Measurements from ENCODE around the gene CALCOCO1. TPM values are rescaled to one million over a fixed set of nuclear protein-coding genes. Genes with fewer than 3 reads are reported as not detected.

CALCOCO1 gene
- total RNA-seq, 1 donor: 167 TPM

DNA sequence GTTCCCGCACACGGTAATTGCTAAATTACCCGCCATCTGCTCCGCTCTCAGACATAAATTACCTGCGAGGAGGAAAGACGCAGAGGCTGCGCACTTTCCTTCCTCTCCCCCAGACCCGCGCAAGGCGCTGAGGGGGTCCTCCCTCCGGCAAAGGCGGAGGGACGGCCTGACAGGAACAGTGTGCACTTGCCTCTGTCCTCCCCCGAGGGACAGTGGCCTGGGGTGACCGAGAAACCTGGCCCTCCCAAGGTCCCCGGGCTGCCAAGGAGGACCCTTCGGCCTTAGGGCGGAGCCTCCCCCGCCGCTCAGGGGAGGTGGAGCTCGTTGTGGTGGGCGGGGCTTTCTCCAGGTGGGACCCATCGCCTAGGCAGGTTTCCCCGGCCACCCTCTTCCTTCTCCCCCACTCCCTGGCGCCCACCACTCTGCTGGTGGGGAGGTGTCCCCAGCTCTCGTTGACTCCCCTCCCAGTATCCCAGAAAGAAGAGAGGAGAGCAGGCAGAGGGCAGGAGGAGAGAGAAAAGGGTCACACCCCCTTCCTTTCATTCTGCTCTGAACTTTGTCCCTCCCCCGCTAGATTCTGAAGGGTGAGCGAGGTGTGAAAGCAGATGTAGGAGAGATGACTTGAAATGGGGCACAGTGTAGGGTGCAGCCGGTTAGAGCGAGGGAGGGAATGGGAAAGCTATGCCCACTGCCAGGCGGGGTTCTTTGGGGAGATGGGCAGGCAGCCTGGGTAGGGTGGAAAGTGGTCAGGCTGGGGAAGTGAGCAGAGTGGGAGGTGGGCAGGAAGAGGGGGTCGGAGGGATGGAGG lies 11.4 kb upstream of the CALCOCO1 start:
- no peak for DNase-seq (ENCODE audit: insufficient read length, low spot score, missing footprints)
- H4K20me1 ChIP-seq (ENCODE audit: insufficient read depth, low read length): peaks cover 6% of the 10 kb centered on the region
- H3K36me3 ChIP-seq (ENCODE audit: insufficient read depth, low read length): no peaks in the 10 kb centered on the region
- H3K4me3 ChIP-seq (ENCODE audit: insufficient read depth, low read length): no peak overlapping the region
- no peak overlapping the region for H3K27ac ChIP-seq (ENCODE audit: low read depth, low read length)
- H3K79me2 ChIP-seq (ENCODE audit: insufficient read depth, low read length): no peaks in the 10 kb centered on the region
- no peaks in the 10 kb centered on the region for H3K9me3 ChIP-seq (ENCODE audit: low read depth, low read length)
- peaks cover 70% of the 10 kb centered on the region for H3K27me3 ChIP-seq (ENCODE audit: insufficient read depth, low read length)
- H3K4me2 ChIP-seq (ENCODE audit: insufficient read depth, low read length): no peak overlapping the region
- TF ChIP-seq, protein P1, sequence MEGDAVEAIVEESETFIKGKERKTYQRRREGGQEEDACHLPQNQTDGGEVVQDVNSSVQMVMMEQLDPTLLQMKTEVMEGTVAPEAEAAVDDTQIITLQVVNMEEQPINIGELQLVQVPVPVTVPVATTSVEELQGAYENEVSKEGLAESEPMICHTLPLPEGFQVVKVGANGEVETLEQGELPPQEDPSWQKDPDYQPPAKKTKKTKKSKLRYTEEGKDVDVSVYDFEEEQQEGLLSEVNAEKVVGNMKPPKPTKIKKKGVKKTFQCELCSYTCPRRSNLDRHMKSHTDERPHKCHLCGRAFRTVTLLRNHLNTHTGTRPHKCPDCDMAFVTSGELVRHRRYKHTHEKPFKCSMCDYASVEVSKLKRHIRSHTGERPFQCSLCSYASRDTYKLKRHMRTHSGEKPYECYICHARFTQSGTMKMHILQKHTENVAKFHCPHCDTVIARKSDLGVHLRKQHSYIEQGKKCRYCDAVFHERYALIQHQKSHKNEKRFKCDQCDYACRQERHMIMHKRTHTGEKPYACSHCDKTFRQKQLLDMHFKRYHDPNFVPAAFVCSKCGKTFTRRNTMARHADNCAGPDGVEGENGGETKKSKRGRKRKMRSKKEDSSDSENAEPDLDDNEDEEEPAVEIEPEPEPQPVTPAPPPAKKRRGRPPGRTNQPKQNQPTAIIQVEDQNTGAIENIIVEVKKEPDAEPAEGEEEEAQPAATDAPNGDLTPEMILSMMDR (IDR thresholded peaks at IDR 0.05; ENCODE audit: extremely low read depth, low read depth, low read length): no peak
- peaks cover 13% of the 10 kb centered on the region for H3K4me1 ChIP-seq (ENCODE audit: insufficient read depth, low read length)
- no peak overlapping the region for H2AFZ ChIP-seq (ENCODE audit: low read length)

DNA sequence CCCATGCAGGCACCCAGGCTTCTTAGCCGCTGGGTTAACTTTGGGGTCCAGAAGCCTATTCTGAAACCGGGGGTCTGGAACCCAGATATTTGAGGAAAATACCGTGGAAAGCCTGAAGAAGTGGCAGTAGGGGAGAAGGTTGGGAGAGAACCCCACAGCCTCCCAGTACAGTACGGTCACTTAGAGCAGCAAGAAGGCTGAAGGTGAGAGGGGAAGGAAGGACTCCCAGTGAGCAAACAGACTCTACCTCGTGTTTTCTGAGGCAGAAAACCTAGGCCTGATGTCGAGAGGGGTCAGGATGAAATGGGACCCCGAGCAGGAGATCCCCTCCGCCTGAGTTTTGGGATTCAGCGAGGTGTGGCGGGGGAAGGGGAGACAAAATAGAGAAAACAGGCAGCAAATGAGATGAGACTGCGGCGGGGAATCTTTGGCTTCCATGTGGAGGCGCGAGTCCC lies 10.7 kb upstream of the CALCOCO1 start:
- DNase-seq (ENCODE audit: insufficient read length, low spot score, missing footprints): no peak
- Histone ChIP-seq H3K4me1 (ENCODE audit: insufficient read depth, low read length) (peaks cover 20% of the 10 kb centered on the region), H3K27me3 (ENCODE audit: insufficient read depth, low read length) (peaks cover 67% of the 10 kb centered on the region), H4K20me1 (ENCODE audit: insufficient read depth, low read length) (peaks cover 6% of the 10 kb centered on the region), H3K79me2 (ENCODE audit: insufficient read depth, low read length) (no peaks in the 10 kb centered on the region), H2AFZ (ENCODE audit: low read length) (no peak overlapping the region), H3K27ac (ENCODE audit: low read depth, low read length) (no peak overlapping the region), H3K36me3 (ENCODE audit: insufficient read depth, low read length) (no peaks in the 10 kb centered on the region), H3K9me3 (ENCODE audit: low read depth, low read length) (no peaks in the 10 kb centered on the region), H3K4me2 (ENCODE audit: insufficient read depth, low read length) (no peak overlapping the region), H3K4me3 (ENCODE audit: insufficient read depth, low read length) (no peak overlapping the region)
- TF ChIP-seq, protein P1 (IDR thresholded peaks at IDR 0.05; ENCODE audit: extremely low read depth, low read depth, low read length): no peak

DNA sequence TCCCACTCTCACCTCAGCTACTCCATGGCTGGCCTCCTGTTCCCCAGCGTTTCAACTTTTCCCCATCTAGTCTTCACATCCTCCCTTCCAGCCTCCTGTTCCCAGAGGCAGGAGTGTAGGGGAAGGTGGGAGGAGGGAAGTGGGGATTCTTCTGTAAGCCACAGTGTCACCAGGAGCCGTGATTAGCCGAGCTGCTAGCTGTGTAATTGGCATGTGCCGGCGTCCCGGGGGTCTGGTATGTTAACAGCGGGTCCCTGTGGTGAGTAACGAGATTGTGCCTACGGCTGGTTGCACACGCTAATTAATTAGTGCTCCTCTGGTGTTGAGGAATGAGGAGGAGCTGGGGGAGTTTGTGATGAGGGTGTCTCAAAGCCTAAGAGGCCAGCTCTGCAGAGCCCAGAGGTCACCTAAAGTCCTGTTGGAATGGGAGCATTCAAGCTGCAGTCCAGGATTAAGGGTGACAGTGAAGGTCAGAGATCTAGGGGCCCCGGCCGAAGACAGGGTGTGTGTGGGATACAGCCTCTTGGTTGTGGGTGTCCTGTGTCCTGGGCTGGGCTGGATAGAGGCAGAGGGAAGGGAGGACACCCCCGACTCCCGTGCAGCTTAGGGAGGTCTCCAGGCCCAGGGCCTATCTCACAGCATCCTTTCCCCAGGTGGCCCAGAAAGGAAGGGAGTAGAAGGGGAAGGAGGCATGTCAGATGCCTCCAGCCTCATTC lies 10.0 kb upstream of the CALCOCO1 start:
- peaks cover 22% of the 10 kb centered on the region for H3K4me1 ChIP-seq (ENCODE audit: insufficient read depth, low read length)
- DNase-seq (ENCODE audit: insufficient read length, low spot score, missing footprints): no peak
- no peak overlapping the region for H3K4me2 ChIP-seq (ENCODE audit: insufficient read depth, low read length)
- TF ChIP-seq, protein P1 (IDR thresholded peaks at IDR 0.05; ENCODE audit: extremely low read depth, low read depth, low read length): no peak
- H3K27me3 ChIP-seq (ENCODE audit: insufficient read depth, low read length): peaks cover 62% of the 10 kb centered on the region
- no peaks in the 10 kb centered on the region for H3K36me3 ChIP-seq (ENCODE audit: insufficient read depth, low read length)
- H3K79me2 ChIP-seq (ENCODE audit: insufficient read depth, low read length): no peaks in the 10 kb centered on the region
- H4K20me1 ChIP-seq (ENCODE audit: insufficient read depth, low read length): peaks cover 6% of the 10 kb centered on the region
- H3K4me3 ChIP-seq (ENCODE audit: insufficient read depth, low read length): no peak overlapping the region
- H3K27ac ChIP-seq (ENCODE audit: low read depth, low read length): no peak overlapping the region
- no peak overlapping the region for H2AFZ ChIP-seq (ENCODE audit: low read length)
- H3K9me3 ChIP-seq (ENCODE audit: low read depth, low read length): no peaks in the 10 kb centered on the region

DNA sequence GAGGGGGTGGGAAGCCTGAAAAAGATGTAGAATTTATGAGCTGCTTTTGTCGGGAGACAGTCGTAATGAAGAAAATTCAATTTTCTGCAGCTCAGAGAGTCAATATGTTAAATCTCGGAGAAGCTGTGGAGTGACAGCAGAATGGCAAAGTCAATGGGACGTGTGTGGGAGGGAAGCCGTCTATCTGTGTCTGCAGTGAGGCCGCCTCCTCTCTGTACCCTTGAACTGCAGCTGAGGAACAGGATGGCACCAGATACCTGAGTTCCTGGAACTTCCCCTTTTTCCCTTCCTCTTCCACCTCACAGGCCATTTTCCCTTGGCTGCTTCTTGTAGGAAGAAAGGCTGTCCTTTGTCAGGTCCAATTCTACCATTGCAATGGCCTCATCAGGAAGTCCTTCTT lies 9.3 kb upstream of the CALCOCO1 start:
- peaks cover 69% of the 10 kb centered on the region for H3K27me3 ChIP-seq (ENCODE audit: insufficient read depth, low read length)
- H3K9me3 ChIP-seq (ENCODE audit: low read depth, low read length): no peaks in the 10 kb centered on the region
- H2AFZ ChIP-seq (ENCODE audit: low read length): no peak overlapping the region
- no peak overlapping the region for H3K27ac ChIP-seq (ENCODE audit: low read depth, low read length)
- no peak overlapping the region for H3K4me2 ChIP-seq (ENCODE audit: insufficient read depth, low read length)
- H3K79me2 ChIP-seq (ENCODE audit: insufficient read depth, low read length): no peaks in the 10 kb centered on the region
- peaks cover 6% of the 10 kb centered on the region for H4K20me1 ChIP-seq (ENCODE audit: insufficient read depth, low read length)
- no peak for DNase-seq (ENCODE audit: insufficient read length, low spot score, missing footprints)
- TF ChIP-seq, protein P1 (IDR thresholded peaks at IDR 0.05; ENCODE audit: extremely low read depth, low read depth, low read length): no peak
- H3K4me1 ChIP-seq (ENCODE audit: insufficient read depth, low read length): peaks cover 22% of the 10 kb centered on the region
- no peak overlapping the region for H3K4me3 ChIP-seq (ENCODE audit: insufficient read depth, low read length)
- no peaks in the 10 kb centered on the region for H3K36me3 ChIP-seq (ENCODE audit: insufficient read depth, low read length)
